ENCODE measurements around the gene CLEC4M. TPM values are rescaled to one million over a fixed set of nuclear protein-coding genes. Genes with fewer than 3 reads are reported as not detected.

CLEC4M gene
- total RNA-seq, 4 donors from 2014 or later: not detected

- DNase-seq: no peak
- H3K4me3 ChIP-seq: peak overlapping the region in 1 of 4 donors; percentile 11
- H3K4me1 ChIP-seq: no peaks in the 10 kb centered on the region
- H3K27me3 ChIP-seq: peaks cover 25 to 36% (median 30%) of the 10 kb centered on the region in 3 donors
- H3K27ac ChIP-seq: no peak overlapping the region
- no peaks in the 10 kb centered on the region for H3K36me3 ChIP-seq
- ATAC-seq: no peak
- no peaks in the 10 kb centered on the region for H3K9me3 ChIP-seq
- in situ Hi-C loops (cut with MboI; ENCODE audit: low sequenced_read_pairs in 4 of 4): no loop called here
- intact Hi-C loops (cut with DNase I; ENCODE audit: low total_unique reads): no loop called here
- TF ChIP-seq POLR2A (IDR thresholded peaks at IDR 0.05) (no peak), CTCF (IDR thresholded peaks at IDR 0.05 in 4 of 5, conservative IDR thresholded peaks at IDR 0.05 in 1 of 5) (no peak)
Measured at GRCh38 chr19:7788178-7788932, 25.3 kb downstream of the CLEC4M start.

- DNase-seq (no peak), ATAC-seq (no peak)
- Histone ChIP-seq H3K4me3 (no peak overlapping the region), H3K27ac (no peak overlapping the region), H3K27me3 (peaks cover 25 to 36% (median 30%) of the 10 kb centered on the region in 3 donors), H3K36me3 (no peaks in the 10 kb centered on the region), H3K4me1 (no peaks in the 10 kb centered on the region), H3K9me3 (no peaks in the 10 kb centered on the region)
- no peak for TF ChIP-seq CTCF (IDR thresholded peaks at IDR 0.05 in 4 of 5, conservative IDR thresholded peaks at IDR 0.05 in 1 of 5)
- TF ChIP-seq POLR2A (IDR thresholded peaks at IDR 0.05): no peak
- in situ Hi-C loops (cut with MboI; ENCODE audit: low sequenced_read_pairs in 4 of 4) (no loop called here), intact Hi-C loops (cut with DNase I; ENCODE audit: low total_unique reads) (no loop called here)
Measured at GRCh38 chr19:7788933-7789323, 25.9 kb downstream of the CLEC4M start.

- H3K4me3 ChIP-seq: no peak overlapping the region
- H3K4me1 ChIP-seq: no peaks in the 10 kb centered on the region
- in situ Hi-C loops (cut with MboI; ENCODE audit: low sequenced_read_pairs in 4 of 4): no loop called here
- no peaks in the 10 kb centered on the region for H3K9me3 ChIP-seq
- peaks cover 25 to 36% (median 30%) of the 10 kb centered on the region in 3 donors for H3K27me3 ChIP-seq
- no peaks in the 10 kb centered on the region for H3K36me3 ChIP-seq
- ATAC-seq: no peak
- H3K27ac ChIP-seq: no peak overlapping the region
- no peak for TF ChIP-seq CTCF (IDR thresholded peaks at IDR 0.05 in 4 of 5, conservative IDR thresholded peaks at IDR 0.05 in 1 of 5)
- TF ChIP-seq POLR2A (IDR thresholded peaks at IDR 0.05): no peak
- intact Hi-C loops (cut with DNase I; ENCODE audit: low total_unique reads): no loop called here
- DNase-seq: no peak
Measured at GRCh38 chr19:7789447-7789846, 26.4 kb downstream of the CLEC4M start.

GRCh38 chr19:7790416-7790815 is 27.4 kb downstream of the CLEC4M start:
- DNase-seq (no peak), ATAC-seq (no peak)
- no peak for TF ChIP-seq POLR2A (IDR thresholded peaks at IDR 0.05)
- no peak for TF ChIP-seq CTCF (IDR thresholded peaks at IDR 0.05 in 4 of 5, conservative IDR thresholded peaks at IDR 0.05 in 1 of 5)
- in situ Hi-C loops (cut with MboI; ENCODE audit: low sequenced_read_pairs in 4 of 4): loop anchor here in 1 of 4 donors (10.0 kb wide), 1 partner anchor 226 kb away; no protein-coding TSS in a partner anchor
- Histone ChIP-seq H3K9me3 (no peaks in the 10 kb centered on the region), H3K27me3 (peaks cover 25 to 33% (median 30%) of the 10 kb centered on the region in 3 donors), H3K4me3 (no peak overlapping the region), H3K27ac (no peak overlapping the region), H3K4me1 (no peaks in the 10 kb centered on the region), H3K36me3 (no peaks in the 10 kb centered on the region)
- intact Hi-C loops (cut with DNase I; ENCODE audit: low total_unique reads): no loop called here

All from gastrocnemius medialis (tissue), 4 donors.